DMS153 (cell line): ENCODE data around the gene CD4.
A peak's percentile ranks its signal among the peaks of the same experiment; 100 is the strongest.

ENCODE experiments used
- DNase-seq: peaks from one replicate; lab custom pipeline; 2025; lab: John Stamatoyannopoulos, UW

Gene CD4

GRCh38 chr12:6765634-6766581, 23.4 kb upstream of the CD4 start, which contains the start of gene PTMS:
Gene PTMS, plus strand, starts transcription at chr12:6766363. Its CDS starts 343 bp downstream, at chr12:6766706.
- DNase-seq, result peak; percentile 90

DNA sequence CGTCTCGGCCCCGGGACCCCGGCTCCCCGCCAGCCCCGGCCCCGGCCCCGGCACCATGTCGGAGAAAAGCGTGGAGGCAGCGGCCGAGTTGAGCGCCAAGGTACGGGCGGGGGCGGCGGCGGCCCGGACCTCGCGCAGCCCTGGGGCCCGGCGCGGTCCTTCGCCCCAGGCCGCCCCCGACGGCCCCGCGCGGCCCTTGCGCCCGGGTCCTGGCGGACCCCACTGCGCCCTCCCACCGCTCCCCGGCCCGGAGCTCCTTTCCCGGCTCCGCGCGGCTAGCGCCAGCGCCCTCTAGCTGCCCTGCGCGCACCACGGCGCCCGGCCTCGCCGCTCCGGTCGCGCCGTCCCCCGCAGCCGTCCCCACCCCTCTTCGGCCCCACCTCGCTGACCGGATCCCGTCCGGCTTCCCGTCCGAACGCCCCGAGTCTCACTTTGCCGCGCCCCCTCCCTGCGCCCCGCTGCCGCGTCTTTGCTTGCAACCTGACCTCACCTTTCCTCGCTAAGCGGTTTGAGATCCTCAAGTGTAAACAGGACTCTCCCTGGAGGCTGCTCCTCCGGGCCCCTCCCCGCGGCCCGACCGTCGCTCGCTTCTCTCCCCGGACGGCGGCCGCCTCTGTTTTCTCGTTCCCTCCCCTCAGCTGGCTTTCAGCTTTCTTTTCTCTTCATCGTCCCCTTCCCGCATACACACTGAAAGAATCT, 22.5 kb upstream of the CD4 start:
- DNase-seq, result peak; percentile 20

- DNase-seq, result no peak
Measured at GRCh38 chr12:6767353-6768319, 21.7 kb upstream of the CD4 start.

DNA sequence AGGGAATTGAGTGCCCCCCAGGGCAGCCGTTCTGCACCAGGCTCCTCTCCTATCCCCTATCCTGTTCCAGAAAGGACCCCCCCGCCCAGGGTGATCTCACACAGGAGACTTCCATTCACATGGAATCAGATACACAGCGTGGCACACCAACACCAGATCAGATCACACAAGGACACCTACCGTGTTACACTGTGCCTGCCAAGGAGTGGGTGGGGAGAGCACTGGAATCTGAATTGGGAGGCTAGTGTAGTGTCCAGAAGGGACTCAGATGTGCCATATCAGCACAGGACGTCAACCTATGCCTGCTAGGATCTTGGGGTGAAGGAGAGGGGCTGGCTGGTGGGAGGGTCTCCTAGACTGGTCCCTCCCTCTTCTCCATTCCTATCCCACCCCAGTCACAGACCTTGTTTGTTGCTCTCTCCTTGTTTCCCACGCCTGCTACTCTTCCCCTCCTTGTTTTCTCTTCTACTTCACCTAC, 20.9 kb upstream of the CD4 start:
- no peak for DNase-seq

DNA sequence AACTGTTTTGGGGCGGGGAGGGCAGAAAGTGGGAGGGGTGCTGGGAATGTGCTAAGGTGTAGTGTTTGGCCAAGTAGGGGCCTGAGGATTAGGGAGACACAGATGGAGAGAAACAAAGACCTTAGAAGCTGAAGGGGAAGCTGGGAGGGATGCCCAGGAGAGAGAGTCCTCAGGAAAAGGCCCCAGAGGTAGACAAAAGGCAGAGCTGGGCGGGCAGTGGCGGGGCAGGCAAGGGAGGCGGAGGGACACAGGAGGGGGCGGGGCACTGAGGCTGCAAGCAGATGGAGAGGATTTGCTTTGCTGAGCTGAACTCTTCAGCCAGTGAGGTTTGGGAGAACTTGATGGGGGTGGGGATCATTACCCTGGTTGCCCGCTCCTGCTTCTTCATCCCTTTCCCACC, 20.3 kb upstream of the CD4 start:
- DNase-seq, result peak; percentile 47

DNA sequence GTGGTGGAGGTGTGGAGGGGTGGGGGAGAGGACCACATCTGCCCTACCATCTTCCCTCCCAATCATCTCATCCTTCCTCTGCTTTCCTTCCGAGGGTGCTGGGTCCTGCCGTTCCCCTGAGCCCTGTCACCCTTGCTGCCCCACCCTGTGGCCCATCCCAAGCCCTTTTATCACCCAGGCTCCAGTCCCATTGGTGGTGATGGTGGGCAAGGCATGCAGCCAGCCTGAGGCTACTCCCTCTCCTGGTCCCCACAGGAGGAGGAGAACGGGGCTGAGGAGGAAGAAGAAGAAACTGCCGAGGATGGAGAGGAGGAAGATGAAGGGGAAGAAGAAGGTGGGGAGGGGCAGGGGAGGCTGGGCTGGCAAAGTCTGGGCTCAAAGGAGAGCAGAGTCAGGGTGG, 19.7 kb upstream of the CD4 start:
- no peak for DNase-seq

- DNase-seq, result no peak
Measured at GRCh38 chr12:6770094-6770493, 19.2 kb upstream of the CD4 start.

DNA sequence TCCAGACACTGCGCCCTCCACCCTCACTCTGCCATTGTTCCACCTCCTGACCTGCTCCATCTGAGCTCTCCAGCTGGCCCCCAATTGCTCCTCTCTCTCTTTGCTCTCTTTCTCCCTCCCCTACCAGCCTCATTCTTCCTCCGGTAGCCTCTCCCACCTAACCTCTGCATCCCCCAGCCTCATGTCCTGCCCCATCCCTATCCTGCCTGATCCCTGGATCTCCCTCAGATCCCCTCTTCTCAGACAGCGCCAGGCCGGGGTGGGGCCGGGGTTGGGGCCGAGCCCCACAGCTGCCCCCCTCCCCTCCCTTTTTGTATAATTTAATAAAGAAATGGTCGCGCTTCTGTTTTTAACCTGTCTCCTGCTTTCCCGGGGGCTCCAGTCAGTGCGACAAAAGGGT, 18.7 kb upstream of the CD4 start:
- DNase-seq, result no peak

- DNase-seq, result no peak
Measured at GRCh38 chr12:6771091-6771495, 18.2 kb upstream of the CD4 start.

- no peak for DNase-seq
Measured at GRCh38 chr12:6771509-6772330, 17.6 kb upstream of the CD4 start.

DNA sequence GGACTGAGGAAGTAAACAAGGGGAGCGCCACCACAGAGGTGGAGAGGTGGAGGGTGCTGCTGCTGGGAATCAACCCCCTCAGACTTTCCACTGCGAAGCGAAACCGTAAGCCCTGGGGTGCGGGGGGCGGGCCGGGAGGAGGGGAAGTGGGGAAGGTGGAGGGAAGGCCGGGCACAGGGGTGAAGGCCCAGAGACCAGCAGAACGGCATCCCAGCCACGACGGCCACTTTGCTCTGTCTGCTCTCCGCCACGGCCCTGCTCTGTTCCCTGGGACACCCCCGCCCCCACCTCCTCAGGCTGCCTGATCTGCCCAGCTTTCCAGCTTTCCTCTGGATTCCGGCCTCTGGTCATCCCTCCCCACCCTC, 17.0 kb upstream of the CD4 start, which contains the start of gene LAG3:
Gene LAG3 (plus strand): TSS at position 190 of the 365 bp plus-strand sequence. CDS start 333 bp downstream, outside the sequence.
- no peak for DNase-seq

GRCh38 chr12:6772726-6773589, 16.4 kb upstream of the CD4 start:
- DNase-seq, result no peak

GRCh38 chr12:6773590-6774351, 15.6 kb upstream of the CD4 start:
- no peak for DNase-seq

- no peak for DNase-seq
Measured at GRCh38 chr12:6774499-6775062, 14.7 kb upstream of the CD4 start.

DNA sequence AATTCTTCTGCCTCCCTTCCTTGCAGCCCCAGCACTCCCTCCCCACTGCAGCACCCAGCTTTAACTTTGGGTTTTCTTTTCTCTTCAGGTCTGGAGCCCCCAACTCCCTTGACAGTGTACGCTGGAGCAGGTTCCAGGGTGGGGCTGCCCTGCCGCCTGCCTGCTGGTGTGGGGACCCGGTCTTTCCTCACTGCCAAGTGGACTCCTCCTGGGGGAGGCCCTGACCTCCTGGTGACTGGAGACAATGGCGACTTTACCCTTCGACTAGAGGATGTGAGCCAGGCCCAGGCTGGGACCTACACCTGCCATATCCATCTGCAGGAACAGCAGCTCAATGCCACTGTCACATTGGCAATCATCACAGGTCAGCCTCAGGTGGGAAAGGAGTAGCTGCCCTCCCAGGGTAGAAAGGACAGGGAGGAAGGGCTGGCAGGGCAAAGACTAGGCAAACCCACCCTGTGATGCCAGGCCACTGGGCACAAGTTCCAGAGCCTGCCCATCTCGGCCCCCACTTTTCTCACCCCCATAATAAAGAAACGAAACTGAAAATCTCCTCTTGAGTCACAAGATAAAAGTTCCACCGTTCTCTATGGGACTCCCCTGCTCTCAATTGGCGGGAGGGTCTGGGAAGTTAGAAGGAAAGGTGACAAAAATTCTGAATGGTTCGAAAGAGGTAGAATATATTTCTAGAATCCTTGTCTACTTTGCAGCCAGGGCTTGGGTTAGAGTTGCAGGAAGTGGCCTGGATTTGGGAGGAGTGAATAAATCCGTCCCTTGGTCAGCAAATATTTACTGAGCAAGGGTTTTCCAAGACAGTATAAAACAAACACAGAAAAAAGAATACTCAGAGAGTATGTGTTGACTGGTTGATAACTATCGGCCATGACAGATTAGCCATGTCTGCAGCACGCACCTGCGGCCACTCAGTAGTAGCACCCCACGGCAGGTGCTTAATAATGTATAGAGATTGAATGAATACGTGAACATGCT, 13.8 kb upstream of the CD4 start:
- no peak for DNase-seq

GRCh38 chr12:6777386-6777785, 11.9 kb upstream of the CD4 start:
- DNase-seq, result no peak

DNA sequence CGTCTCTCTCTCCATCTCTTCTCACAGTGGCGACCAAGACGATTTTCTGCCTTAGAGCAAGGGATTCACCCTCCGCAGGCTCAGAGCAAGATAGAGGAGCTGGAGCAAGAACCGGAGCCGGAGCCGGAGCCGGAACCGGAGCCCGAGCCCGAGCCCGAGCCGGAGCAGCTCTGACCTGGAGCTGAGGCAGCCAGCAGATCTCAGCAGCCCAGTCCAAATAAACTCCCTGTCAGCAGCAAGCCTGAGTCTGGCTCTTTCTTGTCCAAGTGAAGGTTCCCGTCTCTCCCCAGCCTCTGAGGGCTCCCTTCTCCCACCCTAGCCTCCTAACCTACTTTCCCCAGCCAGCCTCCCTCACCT, 11.1 kb upstream of the CD4 start:
- DNase-seq, result no peak
